KMS-11 (cell line): ENCODE measurements around the gene POLR1G.

Experiments
- H2AFZ ChIP-seq: fragments of 200-600 bp; sonication (generic); 2 replicates; pipeline ENCODE4 v1.6.1; 2016; ENCODE audit warnings: antibody characterized with exemption, mixed run types, low read depth
- H3K27ac ChIP-seq: fragments of 200-600 bp; sonication (generic); 2 replicates; pipeline ENCODE4 v1.6.1; 2016; ENCODE audit warnings: mild to moderate bottlenecking, mixed run types
- H3K27me3 ChIP-seq: fragments of 200-600 bp; sonication (generic); 2 replicates; pipeline ENCODE4 v1.6.1; 2017; ENCODE audit warnings: mild to moderate bottlenecking, low read depth, mixed run types, moderate library complexity; ENCODE audit not compliant: insufficient read depth
- H3K36me3 ChIP-seq: fragments of 200-600 bp; sonication (generic); 2 replicates; pipeline ENCODE4 v1.6.1; 2017; ENCODE audit warnings: mild to moderate bottlenecking, mixed run types; ENCODE audit not compliant: insufficient read depth
- H3K4me1 ChIP-seq: fragments of 200-600 bp; sonication (generic); 2 replicates; pipeline ENCODE4 v1.6.1; 2016; ENCODE audit warnings: mild to moderate bottlenecking, low read depth, mixed run types; ENCODE audit not compliant: poor library complexity, severe bottlenecking
- H3K4me2 ChIP-seq: fragments of 200-600 bp; sonication (generic); 2 replicates; pipeline ENCODE4 v1.7.0; 2016; ENCODE audit warnings: mild to moderate bottlenecking, mixed run types
- H3K4me3 ChIP-seq: fragments of 200-600 bp; sonication (generic); IDR thresholded peaks from 2 replicates; pipeline ENCODE4 v1.6.1; 2017; ENCODE audit warnings: low read depth, low read length, mixed read lengths; ENCODE audit not compliant: insufficient read depth
- H3K79me2 ChIP-seq: fragments of 200-600 bp; sonication (generic); 2 replicates; pipeline ENCODE4 v1.6.1; 2016; ENCODE audit warnings: low read depth, mixed run types; ENCODE audit not compliant: insufficient read depth
- H3K9ac ChIP-seq: fragments of 200-600 bp; sonication (generic); 2 replicates; pipeline ENCODE4 v1.6.1; 2016; ENCODE audit warnings: mild to moderate bottlenecking, mixed run types
- H4K20me1 ChIP-seq: fragments of 200-600 bp; sonication (generic); 2 replicates; pipeline ENCODE4 v1.6.1; 2016; ENCODE audit warnings: mild to moderate bottlenecking, mixed run types; ENCODE audit not compliant: insufficient read depth
- CTCF ChIP-seq: fragments of 200-600 bp; sonication (generic); conservative IDR thresholded peaks from 2 replicates; pipeline ENCODE4 v1.6.1; 2017; ENCODE audit warnings: low read depth, mild to moderate bottlenecking, antibody characterized with exemption, low read length, moderate library complexity, mixed read lengths

Gene POLR1G

GRCh38 chr19:45406226-45407090 lies at the start of gene POLR1G:
Gene POLR1G, plus strand, starts transcription at chr19:45406644. Its CDS starts 53 bp downstream, at chr19:45406697.
- Histone ChIP-seq H3K4me2 (peak within 1 kb of the TSS; percentile 87), H2AFZ (peak within 1 kb of the TSS; percentile 66), H3K27ac (peak within 1 kb of the TSS; percentile 72), H3K4me1 (peaks cover 10% of the 10 kb centered on the region), H3K79me2 (peaks cover 26% of the 10 kb centered on the region), H3K27me3 (no peaks in the 10 kb centered on the region; the same call in 1 of the 2 replicates), H3K9ac (peak within 1 kb of the TSS; percentile 90), H3K4me3 (peak within 1 kb of the TSS; percentile 42), H3K36me3 (no peaks in the 10 kb centered on the region), H4K20me1 (no peaks in the 10 kb centered on the region)
- TF ChIP-seq CTCF: no peak

GRCh38 chr19:45356760-45357444 lies 49.5 kb upstream of the POLR1G start:
- Histone ChIP-seq H4K20me1 (no peaks in the 10 kb centered on the region), H3K27me3 (no peaks in the 10 kb centered on the region), H3K4me3 (no peak overlapping the region), H3K27ac (no peak overlapping the region), H3K9ac (no peak overlapping the region), H3K36me3 (no peaks in the 10 kb centered on the region), H3K4me1 (no peaks in the 10 kb centered on the region), H3K79me2 (no peaks in the 10 kb centered on the region), H2AFZ (no peak overlapping the region), H3K4me2 (no peak overlapping the region)
- no peak for TF ChIP-seq CTCF

- no peak overlapping the region for H2AFZ ChIP-seq
- no peak overlapping the region for H3K9ac ChIP-seq
- H3K36me3 ChIP-seq: no peaks in the 10 kb centered on the region
- no peaks in the 10 kb centered on the region for H3K27me3 ChIP-seq
- no peak overlapping the region for H3K4me2 ChIP-seq
- H3K4me1 ChIP-seq: no peaks in the 10 kb centered on the region
- no peak overlapping the region for H3K4me3 ChIP-seq
- no peak overlapping the region for H3K27ac ChIP-seq
- no peak for TF ChIP-seq CTCF
- H4K20me1 ChIP-seq: no peaks in the 10 kb centered on the region
- no peaks in the 10 kb centered on the region for H3K79me2 ChIP-seq
Measured at GRCh38 chr19:45357445-45357783, 49.0 kb upstream of the POLR1G start.

GRCh38 chr19:45358213-45358792 lies 48.1 kb upstream of the POLR1G start:
- Histone ChIP-seq H3K4me1 (no peaks in the 10 kb centered on the region), H3K27me3 (no peaks in the 10 kb centered on the region), H3K4me2 (no peak overlapping the region), H2AFZ (no peak overlapping the region), H3K4me3 (no peak overlapping the region), H3K79me2 (no peaks in the 10 kb centered on the region), H4K20me1 (no peaks in the 10 kb centered on the region), H3K9ac (no peak overlapping the region), H3K36me3 (no peaks in the 10 kb centered on the region), H3K27ac (no peak overlapping the region)
- no peak for TF ChIP-seq CTCF
